A549 treated with DMSO at 1 μM for 4 hours (cell line): Measurements from ENCODE around the gene MAGEB3. TPM values are rescaled to one million over a fixed set of nuclear protein-coding genes. Genes with fewer than 3 reads are reported as not detected.

ENCODE experiments used
- total RNA-seq: library from RNA; stranded (reverse); fragments of 200-300 nt; extraction: Qiagen RNA extraction; gene quantifications from 5 replicates; pipeline ENCODE4 v1.2.3, GENCODE V29; 2022; ENCODE audit warnings: low read depth

The MAGEB3 gene, protein sequence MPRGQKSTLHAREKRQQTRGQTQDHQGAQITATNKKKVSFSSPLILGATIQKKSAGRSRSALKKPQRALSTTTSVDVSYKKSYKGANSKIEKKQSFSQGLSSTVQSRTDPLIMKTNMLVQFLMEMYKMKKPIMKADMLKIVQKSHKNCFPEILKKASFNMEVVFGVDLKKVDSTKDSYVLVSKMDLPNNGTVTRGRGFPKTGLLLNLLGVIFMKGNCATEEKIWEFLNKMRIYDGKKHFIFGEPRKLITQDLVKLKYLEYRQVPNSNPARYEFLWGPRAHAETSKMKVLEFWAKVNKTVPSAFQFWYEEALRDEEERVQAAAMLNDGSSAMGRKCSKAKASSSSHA
- total RNA-seq = not detected in 5 replicates

DNA sequence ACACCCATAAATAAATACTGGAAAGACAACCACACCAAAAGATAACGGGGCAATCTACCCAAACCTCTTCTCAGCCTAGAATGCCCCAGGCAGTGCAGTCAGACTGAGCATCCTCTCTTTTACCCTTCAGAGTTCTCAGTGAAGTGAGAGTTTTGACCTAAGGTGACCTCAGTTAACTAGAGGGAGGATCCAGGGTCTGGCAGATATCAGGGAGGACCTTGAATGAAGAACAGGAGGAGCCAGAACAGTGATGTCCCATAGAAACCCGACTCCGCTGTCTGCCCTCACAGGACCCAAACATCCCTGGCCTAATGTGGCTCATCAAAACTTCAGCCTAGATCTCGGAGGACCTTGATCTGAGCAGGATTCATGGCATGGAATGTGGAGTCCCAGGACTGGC, at the start of gene MAGEB3:
Gene MAGEB3, plus strand, starts transcription at position 263 of the 400 bp plus-strand sequence. CDS start 5,268 bp downstream, outside the sequence.

DNA sequence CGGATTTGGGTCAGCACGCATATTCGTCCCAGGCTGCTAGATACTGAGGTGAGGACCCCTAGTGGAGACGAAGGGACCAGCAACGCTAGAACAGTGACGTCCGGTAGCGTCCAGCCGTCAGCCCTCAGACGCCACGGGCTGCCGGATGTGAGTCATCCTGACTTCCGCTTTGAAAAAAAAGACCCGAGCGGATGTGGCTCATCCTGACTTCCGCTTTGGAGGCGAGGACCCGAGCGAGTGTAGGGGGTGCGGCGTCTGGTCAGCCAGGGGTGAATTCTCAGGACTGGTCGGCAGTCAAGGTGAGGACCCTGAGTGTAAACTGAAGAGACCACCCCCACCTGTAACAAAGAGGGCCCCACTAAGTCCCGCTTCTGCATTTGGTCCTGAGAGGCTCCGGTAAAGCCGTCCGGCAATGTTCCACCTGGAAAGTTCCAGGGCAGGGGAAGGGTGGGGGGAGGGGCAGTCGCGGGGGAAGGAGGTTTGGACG, 15.1 kb upstream of the MAGEB3 start, which contains the start of gene MAGEB2:
Gene MAGEB2, plus strand, starts transcription at position 207 of the 487 bp plus-strand sequence. CDS start 3,018 bp downstream, outside the sequence.

DNA sequence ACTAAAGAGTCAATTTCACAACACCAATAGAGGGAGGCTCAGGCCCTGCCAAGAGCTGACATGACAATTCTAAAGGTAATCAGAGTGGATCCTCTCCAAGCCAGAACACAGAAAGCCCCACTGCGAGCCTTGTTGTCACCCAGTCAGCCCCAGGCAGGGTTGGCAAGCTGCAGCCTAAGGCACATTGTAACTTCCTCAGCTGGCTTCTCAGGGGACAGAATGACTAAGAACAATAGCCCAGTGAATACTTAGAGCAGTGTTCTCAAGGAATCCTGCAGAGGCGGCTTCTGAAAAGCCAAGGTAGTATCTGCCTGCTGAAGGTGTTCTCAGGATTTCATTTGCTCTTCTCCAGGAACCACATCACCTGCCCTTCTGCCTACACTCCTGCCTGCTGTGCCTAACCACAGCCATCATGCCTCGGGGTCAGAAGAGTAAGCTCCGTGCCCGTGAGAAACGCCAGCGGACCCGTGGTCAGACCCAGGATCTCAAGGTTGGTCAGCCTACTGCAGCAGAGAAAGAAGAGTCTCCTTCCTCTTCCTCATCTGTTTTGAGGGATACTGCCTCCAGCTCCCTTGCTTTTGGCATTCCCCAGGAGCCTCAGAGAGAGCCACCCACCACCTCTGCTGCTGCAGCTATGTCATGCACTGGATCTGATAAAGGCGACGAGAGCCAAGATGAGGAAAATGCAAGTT, 11.4 kb downstream of the MAGEB3 start, which contains the start of gene MAGEB4:
Gene MAGEB4, plus strand, starts transcription at position 277 of the 692 bp plus-strand sequence. Its CDS starts 136 bp downstream, at position 413.

DNA sequence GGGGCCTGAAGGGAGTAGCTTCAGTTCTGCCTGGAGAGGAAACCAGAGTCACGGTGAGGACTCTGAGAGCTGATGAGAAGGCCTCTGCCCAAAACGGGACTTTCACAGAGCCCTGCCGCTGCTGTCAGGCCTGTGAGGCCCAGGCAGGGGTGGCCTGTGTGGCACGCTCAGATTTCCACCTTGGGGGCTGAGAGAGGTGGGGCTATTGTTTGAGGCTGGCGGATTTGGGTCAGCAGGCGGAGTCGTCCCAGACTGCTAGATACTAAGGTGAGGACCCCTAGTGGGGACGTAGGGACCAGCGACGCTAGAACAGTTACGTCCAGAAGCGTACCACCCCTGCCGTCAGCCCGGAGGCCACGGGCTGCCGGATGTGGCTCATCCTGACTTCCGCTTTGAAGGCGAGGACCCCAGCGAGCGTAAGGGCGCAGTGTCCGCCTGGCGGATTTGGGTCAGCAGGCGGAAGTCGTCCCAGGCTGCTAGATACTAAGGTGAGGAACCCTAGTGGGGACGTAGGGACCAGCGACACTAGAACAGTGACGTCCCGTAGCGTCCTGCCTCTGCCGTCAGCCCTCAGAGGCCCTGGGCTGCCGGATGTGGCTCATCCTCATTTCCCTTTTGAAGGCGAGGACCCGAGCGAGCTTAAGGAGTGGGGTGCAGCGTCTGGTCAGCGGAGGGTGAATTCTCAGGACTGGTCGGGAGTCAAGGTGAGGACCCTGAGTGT, 16.5 kb downstream of the MAGEB3 start, which contains the start of gene MAGEB1:
Gene MAGEB1, plus strand, starts transcription at position 378 of the 721 bp plus-strand sequence. CDS start 3,348 bp downstream, outside the sequence.

Other genes starting within 250 kb of the MAGEB3 start
- gene MAGEB2, start 15.1 kb upstream of the MAGEB3 start, total RNA-seq = not detected in 5 replicates
- gene MAGEB4, start 11.3 kb downstream of the MAGEB3 start, total RNA-seq = not detected in 5 replicates
- not detected in 5 replicates for gene MAGEB1, start 16.5 kb downstream of the MAGEB3 start, total RNA-seq
- 31.1 to 49.4 TPM (median 34.6 TPM) in 5 replicates for gene NR0B1, start 78.7 kb downstream of the MAGEB3 start, total RNA-seq